ENCODE data around the gene PRTN3.

DNA sequence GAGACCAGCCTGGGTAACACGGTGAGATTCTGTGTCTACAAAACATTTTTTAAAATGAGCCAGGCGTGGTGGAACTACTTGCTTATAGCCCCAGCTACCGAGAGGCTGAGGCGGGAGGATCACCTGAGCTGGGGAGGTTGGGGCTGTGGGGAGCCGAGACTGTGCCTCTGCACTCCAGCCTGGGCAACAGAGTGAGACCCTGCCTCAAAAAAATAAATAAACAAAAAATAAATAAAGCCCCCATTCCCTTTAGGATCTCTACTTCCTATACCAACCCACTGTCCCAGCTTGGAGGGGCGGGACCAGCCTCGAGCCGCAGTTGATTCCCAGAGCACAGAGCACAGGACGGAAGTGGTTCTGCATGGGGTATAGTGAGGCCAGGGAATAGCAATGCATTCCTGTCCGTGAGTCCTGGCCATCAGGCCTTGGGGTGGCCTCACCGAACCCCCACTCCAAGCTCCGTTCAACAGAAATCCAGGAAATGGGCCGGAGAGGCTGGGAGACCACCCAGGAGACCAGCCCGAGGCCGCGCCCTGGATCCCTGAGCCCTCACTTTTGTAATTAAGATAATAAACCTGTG, 48.4 kb upstream of the PRTN3 start:
- TF ChIP-seq CTCF (IDR thresholded peaks at IDR 0.05) (no peak), EZH2 (IDR thresholded peaks at IDR 0.05) (no peak), EZH2phosphoT487 (IDR thresholded peaks at IDR 0.05) (no peak)

All from neural progenitor cell (in vitro differentiated cells).